Kidney capillary endothelial cell (primary cell): Measurements from ENCODE around the gene ZNF273.
A peak's percentile ranks its signal among the peaks of the same experiment; 100 is the strongest.
"Not testable (repeated sequence)": the region's sequence is repeated elsewhere in the genome, so short reads cannot be mapped to it uniquely, and the experiment has no call there.

Experiments used
- DNase-seq: peaks from one replicate; pipeline ENCODE4 v3.0.0-alpha.2; 2018; ENCODE audit warnings: low spot score

Gene ZNF273

DNA sequence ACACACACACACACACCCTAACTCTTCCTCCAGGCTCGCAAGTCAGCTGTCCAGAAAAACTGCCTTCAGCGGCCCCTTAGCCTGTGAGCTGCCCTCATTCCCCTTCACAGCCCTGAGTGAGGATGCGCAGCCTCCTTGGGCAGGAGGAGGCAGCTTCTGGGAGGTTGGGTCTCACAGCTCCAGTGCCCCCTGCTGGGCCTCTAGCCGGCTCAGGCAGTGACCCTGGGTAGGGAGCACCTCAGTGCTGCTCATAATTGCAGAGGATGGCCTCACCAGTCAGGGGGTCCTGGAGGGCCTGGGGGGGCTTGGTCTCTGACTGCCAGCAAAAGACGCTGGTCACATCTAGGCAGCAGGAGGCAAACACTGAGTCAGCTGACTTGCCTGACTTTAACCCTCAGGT lies 43.7 kb downstream of the ZNF273 start:
- DNase-seq = no peak

GRCh38 chr7:64947252-64948000 lies 44.4 kb downstream of the ZNF273 start:
- DNase-seq = no peak

GRCh38 chr7:64948774-64949173 lies 45.7 kb downstream of the ZNF273 start:
- not testable (repeated sequence) for DNase-seq

DNA sequence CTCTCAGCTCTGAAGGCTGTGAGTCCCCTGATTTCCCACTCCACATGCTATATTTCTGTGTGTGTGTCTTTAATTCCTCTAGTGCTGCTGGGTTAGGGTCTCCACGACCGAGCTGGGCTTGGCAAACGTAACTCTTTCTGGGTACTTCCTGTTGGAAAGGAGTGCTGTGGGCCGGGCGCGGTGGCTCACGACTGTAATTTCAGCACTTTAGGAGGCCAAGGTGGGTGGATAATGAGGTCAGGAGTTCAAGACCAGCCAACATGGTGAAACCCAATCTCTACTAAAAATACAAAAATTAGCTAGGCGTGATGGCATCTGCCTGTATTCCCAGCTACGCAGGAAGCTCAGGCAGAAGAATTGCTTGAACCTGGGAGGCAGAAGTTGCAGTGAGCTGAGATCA lies 47.6 kb downstream of the ZNF273 start:
- not testable (repeated sequence) for DNase-seq

DNA sequence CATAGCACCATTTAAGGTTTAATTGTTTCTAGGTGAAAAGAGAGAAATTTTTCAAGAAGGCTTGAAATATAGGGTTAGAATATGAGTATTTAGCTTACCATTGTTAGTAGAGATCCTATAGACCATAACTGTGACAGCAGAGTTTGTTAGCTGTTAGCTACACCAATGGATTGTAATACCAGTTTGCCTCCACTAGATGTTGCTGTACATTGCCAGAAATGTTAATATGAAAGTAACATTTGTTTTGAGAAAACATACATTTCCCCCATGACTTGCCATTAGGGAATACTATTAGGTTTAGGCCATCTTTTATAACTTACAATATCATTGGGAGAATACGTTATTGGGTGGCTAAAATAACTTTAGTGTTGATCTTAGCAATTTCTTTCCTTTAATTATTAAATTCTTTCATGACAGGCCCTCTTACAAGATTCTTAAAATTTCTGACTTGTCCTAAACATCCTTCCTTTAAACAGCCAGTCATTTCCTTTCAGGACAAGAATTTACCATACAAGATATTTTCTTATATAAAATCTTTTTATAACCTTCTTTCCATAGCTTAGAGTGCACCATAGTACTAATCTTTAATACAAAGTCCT lies 48.3 kb downstream of the ZNF273 start:
- DNase-seq = peak; percentile 42

DNA sequence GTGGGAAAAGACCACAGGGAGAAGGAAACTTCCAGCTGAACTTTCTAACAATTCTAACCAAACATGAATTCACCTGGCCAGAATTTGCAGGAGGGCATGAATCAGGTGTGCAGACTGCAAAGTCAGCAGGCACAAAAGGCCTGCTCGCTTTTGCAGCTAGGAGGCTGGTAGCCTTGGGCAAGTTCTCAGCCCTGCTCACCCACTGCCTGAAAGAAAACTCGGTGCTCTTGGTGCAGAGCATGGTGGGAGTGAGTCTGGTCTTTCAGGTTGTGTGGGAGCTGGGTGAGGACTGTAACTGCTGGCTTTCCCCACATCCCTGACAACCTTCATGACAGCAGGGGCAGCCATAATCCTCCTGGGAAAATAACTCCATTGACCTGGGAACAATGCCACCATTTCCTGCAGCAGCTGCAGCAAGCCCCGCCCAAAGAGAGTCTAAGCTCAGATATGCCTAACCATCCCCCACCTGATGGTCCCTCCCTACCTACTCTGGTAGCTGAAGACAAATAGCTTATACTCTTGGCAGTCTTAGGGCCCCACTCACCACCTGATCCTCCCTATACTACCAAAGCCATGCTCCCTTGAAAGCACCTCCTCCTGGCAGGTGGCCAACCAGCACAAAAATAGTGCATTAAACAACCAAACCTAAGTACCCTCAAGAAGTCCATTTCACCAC lies 56.1 kb downstream of the ZNF273 start:
- no peak for DNase-seq

DNA sequence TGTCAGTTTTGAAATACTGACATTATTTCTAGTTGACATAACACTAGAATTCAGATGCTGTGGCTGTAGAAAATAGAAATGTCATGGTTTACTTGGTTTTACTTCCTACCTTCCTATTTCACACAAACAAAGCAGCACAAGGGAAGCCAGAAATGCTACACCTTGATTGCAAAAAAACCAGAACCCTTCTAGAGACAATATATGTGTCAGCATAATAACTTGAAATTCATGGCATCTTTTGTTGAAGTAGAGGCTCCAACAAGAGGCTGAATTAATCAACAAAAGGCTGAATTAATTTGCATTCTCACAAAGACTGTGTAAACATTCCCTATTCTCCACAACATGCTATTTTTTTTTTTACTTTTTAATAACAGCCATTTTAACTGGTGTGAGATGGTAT lies 62.5 kb downstream of the ZNF273 start:
- no peak for DNase-seq

DNA sequence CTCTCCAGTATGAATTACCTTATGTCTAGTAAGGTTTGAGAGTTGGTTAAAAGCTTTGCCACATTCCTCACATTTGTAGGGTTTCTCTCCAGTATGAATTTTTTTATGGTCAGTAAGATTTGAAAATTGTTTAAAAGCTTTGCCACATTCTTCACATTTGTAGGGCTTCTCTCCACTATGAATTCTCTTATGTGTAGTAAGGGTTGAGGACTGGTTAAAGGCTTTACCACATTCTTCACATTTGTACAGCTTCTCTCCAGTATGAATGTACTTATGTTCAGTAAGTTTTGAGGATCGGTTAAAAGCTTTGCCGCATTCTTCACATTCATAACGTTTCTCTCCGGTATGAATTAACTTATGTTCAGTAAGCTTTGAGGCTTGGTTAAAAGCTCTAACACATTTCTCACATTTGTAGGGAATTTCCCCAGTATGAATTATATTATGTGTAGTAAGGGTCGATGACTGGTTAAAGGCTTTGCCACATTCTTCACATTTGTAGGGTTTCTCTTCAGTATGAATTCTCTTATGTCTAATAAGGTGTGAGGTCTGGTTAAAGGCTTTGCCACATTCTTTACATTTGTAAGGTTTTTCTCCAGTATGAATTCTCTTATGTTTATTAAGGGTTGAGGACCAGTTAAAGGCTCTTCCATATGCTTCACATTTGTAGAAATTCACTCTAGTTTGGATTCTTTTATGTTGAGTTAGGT lies 75.6 kb downstream of the ZNF273 start:
- no peak for DNase-seq
